GM15510 (cell line): ENCODE measurements around the gene TSEN2.

Experiments used
- POLR2A ChIP-seq: IDR thresholded peaks from 3 replicates; pipeline ENCODE4 v1.6.1; 2011; ENCODE audit warnings: borderline replicate concordance; ENCODE audit not compliant: insufficient read length; ENCODE audit errors: extremely low read depth

TSEN2 gene

GRCh38 chr3:12483872-12484197, 445 bp upstream of the TSEN2 start:
- TF ChIP-seq POLR2A = no peak

DNA sequence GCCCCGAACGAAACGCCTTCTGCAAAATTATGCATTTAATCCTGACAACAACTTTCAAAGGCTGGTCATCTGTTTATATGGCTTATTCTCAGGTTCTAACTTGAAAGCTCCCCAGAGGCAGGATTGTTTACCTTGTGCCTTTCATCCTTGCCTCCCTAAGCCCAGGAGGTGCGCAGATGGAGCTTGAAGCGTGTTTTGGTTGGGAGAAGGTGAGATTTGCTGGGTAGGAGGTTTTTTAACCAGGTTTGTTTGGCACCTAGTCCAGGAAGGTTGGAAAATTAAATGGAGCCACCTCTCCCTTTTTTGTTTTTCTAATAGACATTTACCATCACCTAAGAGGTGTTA, 675 bp downstream of the TSEN2 start:
- TF ChIP-seq POLR2A = no peak

GRCh38 chr3:12486001-12486400, 1.7 kb downstream of the TSEN2 start:
- no peak for TF ChIP-seq POLR2A

- no peak for TF ChIP-seq POLR2A
Observed at GRCh38 chr3:12486916-12487315, 2.6 kb downstream of the TSEN2 start.

GRCh38 chr3:12487336-12487735, 3.1 kb downstream of the TSEN2 start:
- no peak for TF ChIP-seq POLR2A

DNA sequence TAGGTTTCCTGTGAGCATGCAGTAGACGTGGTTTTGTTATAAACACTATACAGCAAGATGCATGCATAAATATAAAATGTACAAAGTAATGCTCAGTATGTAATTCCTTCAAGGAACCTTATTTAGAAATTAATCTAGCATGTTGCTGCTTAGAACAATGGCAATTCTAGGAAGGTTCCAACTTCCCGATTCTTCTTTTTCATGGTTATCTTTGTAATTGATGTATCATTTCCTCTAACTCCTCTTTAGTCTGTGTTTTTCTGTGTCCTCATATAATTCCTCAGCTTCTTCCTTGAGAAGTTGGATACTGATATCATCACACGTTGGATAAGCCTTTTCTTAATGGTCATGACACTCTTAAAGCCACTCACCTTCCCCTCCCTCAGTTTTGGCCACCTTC, 3.5 kb downstream of the TSEN2 start:
- TF ChIP-seq POLR2A = no peak

GRCh38 chr3:12489368-12489767, 5.1 kb downstream of the TSEN2 start:
- no peak for TF ChIP-seq POLR2A

DNA sequence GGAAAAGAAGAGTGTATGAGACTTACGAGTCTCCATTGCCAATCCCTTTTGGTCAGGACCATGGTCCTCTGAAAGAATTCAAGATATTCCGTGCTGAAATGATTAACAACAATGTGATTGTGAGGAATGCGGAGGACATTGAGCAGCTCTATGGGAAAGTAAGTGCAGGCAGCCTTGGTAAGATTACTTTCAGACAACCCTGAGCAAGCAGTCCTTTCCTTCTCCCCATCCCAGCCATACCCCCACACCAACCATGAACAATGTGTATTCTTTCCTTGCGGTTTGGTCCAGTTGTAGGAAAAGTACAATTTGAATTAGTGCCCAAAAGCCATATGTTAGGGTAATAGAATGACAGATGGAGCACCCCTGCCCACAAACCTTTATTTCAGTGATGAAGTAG, 5.6 kb downstream of the TSEN2 start:
- TF ChIP-seq POLR2A = no peak

- no peak for TF ChIP-seq POLR2A
Observed at GRCh38 chr3:12490547-12490946, 6.3 kb downstream of the TSEN2 start.

- TF ChIP-seq POLR2A = no peak
Observed at GRCh38 chr3:12495749-12496452, 11.6 kb downstream of the TSEN2 start.

DNA sequence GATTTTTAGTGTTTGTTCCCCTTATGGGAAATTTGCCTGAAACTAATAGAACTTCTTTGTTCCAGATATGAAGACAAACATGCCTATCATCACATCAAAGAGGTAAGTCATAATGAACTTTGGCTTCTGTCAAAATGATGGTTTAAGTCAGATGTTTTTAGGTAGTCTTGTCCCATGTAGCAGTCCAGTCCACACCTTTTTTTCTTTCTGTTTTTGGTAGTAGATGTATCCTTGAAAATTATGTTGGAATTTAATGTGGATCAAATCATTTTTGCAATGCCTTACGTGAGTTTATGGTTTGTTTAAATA, 12.1 kb downstream of the TSEN2 start:
- TF ChIP-seq POLR2A = no peak

DNA sequence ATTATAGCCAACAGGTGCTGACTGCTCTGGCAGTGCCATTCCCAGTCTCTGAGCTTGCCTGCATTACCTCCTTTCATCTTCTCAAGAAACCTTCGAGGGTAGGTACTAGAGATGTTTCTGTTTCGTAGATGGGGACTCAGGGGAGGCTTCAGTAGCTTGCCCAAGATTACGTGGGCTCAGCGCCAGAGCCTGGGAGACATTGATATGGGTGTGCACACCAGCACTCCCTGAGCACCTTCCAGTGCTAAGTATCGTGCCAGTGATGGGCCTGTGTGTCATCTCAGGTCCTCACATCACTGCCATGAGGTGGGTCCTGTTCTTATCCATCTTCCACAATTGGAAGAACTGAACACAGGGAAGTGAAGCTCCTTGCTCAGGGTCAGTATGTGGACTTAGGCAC, 15.2 kb downstream of the TSEN2 start:
- no peak for TF ChIP-seq POLR2A

GRCh38 chr3:12501360-12502020, 17.2 kb downstream of the TSEN2 start:
- TF ChIP-seq POLR2A = no peak

GRCh38 chr3:12503126-12503957, 19.1 kb downstream of the TSEN2 start:
- no peak for TF ChIP-seq POLR2A

DNA sequence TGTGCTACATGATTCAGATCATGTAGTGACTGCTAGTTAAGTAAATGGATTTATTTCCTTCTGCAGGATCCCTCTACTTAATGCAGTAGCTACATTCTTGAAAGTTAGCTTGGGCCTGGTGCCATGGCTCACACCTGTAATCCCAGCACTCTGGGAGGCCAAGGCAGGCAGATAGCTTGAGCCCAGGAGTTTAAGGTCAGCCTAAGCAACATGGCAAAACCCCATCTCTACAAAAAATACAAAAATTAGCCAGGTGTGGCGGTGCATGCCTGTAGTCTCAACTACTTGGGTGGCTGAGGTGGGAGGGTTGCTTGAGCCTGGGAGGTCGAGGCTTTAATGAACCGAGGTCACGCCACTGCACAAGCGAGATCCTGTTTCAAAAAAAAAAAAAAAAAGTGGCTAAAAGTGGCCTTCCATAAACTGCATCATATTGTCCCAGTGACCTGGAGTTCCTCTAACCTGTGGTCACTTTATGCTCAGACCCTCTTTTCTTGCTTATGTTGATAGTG, 22.0 kb downstream of the TSEN2 start:
- no peak for TF ChIP-seq POLR2A

DNA sequence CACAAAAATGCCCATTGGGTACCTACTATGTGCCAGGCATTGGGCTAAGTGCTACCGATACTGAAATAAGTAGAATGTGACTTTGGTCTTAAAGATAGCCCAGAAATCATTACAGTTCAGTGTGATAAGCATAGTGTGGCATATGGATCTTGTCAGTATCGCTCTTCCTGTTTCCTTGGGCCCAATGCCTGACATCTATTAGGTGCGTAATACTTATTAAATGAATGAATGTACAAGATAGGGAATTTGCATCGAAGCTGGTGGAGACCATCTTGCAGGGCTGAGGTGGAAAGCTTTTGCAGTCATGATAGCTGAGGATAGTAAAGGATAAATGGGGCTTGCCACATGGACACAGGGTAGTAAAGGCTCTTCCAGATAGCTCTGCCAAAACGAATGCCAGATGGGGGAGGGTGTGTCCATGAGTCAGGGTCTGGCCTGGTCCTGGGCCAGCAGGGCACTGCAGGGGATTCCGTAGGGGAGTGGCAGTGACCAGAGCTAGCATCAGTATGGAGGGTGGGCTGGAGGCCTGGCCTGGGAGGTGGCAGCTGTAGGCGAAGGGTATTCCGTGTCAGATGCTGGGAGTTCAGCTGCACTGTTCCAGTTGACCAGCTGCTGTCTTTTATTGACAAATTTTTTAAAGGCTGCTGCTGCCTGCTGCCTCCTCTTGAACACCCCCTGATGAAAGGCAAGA, 23.5 kb downstream of the TSEN2 start:
- no peak for TF ChIP-seq POLR2A

- TF ChIP-seq POLR2A = no peak
Observed at GRCh38 chr3:12508291-12508700, 24.0 kb downstream of the TSEN2 start.
